Measurements from ENCODE around the gene TSPAN5.

- TF ChIP-seq ARNTL (CRISPR knock-in tag; IDR thresholded peaks at IDR 0.05; ENCODE audit: borderline replicate concordance, low read depth): no peak
- no peak for TF ChIP-seq GLIS3 (CRISPR knock-in tag; IDR thresholded peaks at IDR 0.05)
- TF ChIP-seq CREB5 (CRISPR knock-in tag; IDR thresholded peaks at IDR 0.05; ENCODE audit: low read depth): no peak
- TF ChIP-seq CSDC2 (CRISPR knock-in tag; IDR thresholded peaks at IDR 0.05): no peak
- no peak for TF ChIP-seq OSR1 (CRISPR knock-in tag; IDR thresholded peaks at IDR 0.05)
- TF ChIP-seq ESRRG (CRISPR knock-in tag; IDR thresholded peaks at IDR 0.05): no peak
- TF ChIP-seq, protein P1, sequence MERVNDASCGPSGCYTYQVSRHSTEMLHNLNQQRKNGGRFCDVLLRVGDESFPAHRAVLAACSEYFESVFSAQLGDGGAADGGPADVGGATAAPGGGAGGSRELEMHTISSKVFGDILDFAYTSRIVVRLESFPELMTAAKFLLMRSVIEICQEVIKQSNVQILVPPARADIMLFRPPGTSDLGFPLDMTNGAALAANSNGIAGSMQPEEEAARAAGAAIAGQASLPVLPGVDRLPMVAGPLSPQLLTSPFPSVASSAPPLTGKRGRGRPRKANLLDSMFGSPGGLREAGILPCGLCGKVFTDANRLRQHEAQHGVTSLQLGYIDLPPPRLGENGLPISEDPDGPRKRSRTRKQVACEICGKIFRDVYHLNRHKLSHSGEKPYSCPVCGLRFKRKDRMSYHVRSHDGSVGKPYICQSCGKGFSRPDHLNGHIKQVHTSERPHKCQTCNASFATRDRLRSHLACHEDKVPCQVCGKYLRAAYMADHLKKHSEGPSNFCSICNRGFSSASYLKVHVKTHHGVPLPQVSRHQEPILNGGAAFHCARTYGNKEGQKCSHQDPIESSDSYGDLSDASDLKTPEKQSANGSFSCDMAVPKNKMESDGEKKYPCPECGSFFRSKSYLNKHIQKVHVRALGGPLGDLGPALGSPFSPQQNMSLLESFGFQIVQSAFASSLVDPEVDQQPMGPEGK (CRISPR knock-in tag; IDR thresholded peaks at IDR 0.05; ENCODE audit: borderline replicate concordance): no peak
- TF ChIP-seq ZFP30 (CRISPR knock-in tag; IDR thresholded peaks at IDR 0.05): no peak
- no peak for TF ChIP-seq ZNF8 (CRISPR knock-in tag; IDR thresholded peaks at IDR 0.05)
- no peak for TF ChIP-seq BACH2 (CRISPR knock-in tag; IDR thresholded peaks at IDR 0.05; ENCODE audit: borderline replicate concordance)
- TF ChIP-seq RARB (CRISPR knock-in tag; IDR thresholded peaks at IDR 0.05): no peak
- no peak for TF ChIP-seq TOX (CRISPR knock-in tag; IDR thresholded peaks at IDR 0.05; ENCODE audit: borderline replicate concordance)
- TF ChIP-seq PPARA (CRISPR knock-in tag; IDR thresholded peaks at IDR 0.05; ENCODE audit: borderline replicate concordance): no peak
These were observed 53.2 kb downstream of the TSPAN5 start for GRCh38 chr4:98605216-98605615.

Measured in SK-N-SH treated with all-trans-retinoic acid at 6 μM for 48 hours (cell line).